GM19324 (cell line): ENCODE results near the gene ALG5.
A peak's percentile ranks its signal among the peaks of the same experiment; 100 is the strongest.

Experiments used
- ATAC-seq: cut with Tn5 transposase; IDR thresholded peaks from one replicate; pipeline ENCODE4 v1.9.1; 2021; ENCODE audit warnings: mild to moderate bottlenecking, moderate library complexity; ENCODE audit not compliant: unreplicated experiment, low FRiP score

The ALG5 gene

GRCh38 chr13:36981156-36981743, 17.9 kb downstream of the ALG5 start:
- ATAC-seq = no peak

- no peak for ATAC-seq
Observed at GRCh38 chr13:36979361-36980050, 19.6 kb downstream of the ALG5 start.

- no peak for ATAC-seq
Observed at GRCh38 chr13:36975172-36975571, 24.0 kb downstream of the ALG5 start.

GRCh38 chr13:36973621-36974295, 25.4 kb downstream of the ALG5 start:
- ATAC-seq = peak; percentile 66

GRCh38 chr13:36973009-36973408, 26.1 kb downstream of the ALG5 start:
- ATAC-seq = no peak

GRCh38 chr13:36966404-36966803, 32.7 kb downstream of the ALG5 start:
- no peak for ATAC-seq

- ATAC-seq = no peak
Observed at GRCh38 chr13:36965767-36966166, 33.4 kb downstream of the ALG5 start.

- no peak for ATAC-seq
Observed at GRCh38 chr13:36959456-36960116, 39.6 kb downstream of the ALG5 start.

- ATAC-seq = no peak
Observed at GRCh38 chr13:36954542-36954941, 44.6 kb downstream of the ALG5 start.

GRCh38 chr13:36950920-36951319, 48.2 kb downstream of the ALG5 start:
- ATAC-seq = no peak

- no peak for ATAC-seq
Observed at GRCh38 chr13:36950330-36950729, 48.8 kb downstream of the ALG5 start.

- no peak for ATAC-seq
Observed at GRCh38 chr13:36945078-36945477, 54.1 kb downstream of the ALG5 start.

- no peak for ATAC-seq
Observed at GRCh38 chr13:36925603-36926002, 73.5 kb downstream of the ALG5 start.

GRCh38 chr13:36924001-36924400, 75.1 kb downstream of the ALG5 start:
- ATAC-seq = no peak

- ATAC-seq = no peak
Observed at GRCh38 chr13:36921631-36922301, 77.4 kb downstream of the ALG5 start.

- ATAC-seq = no peak
Observed at GRCh38 chr13:36920616-36921185, 78.4 kb downstream of the ALG5 start.

- peak; percentile 58 for ATAC-seq
Observed at GRCh38 chr13:36919833-36920615, 79.1 kb downstream of the ALG5 start, which contains the start of gene SMAD9. TSS of gene SMAD9 (minus strand) at chr13:36920238. CDS start at chr13:36879689, 40,549 bp downstream.

- ATAC-seq = no peak
Observed at GRCh38 chr13:36919171-36919832, 79.8 kb downstream of the ALG5 start.
